Mammary epithelial cell (primary cell): ENCODE data around the gene ATOH1.

Experiments used
- CTCF ChIP-seq, 2 donors: IDR thresholded peaks in 1 of 2; conservative IDR thresholded peaks in 1 of 2; 2 replicates each; pipeline ENCODE4 v1.5.1; 2011 to 2012; ENCODE audit warnings: inconsistent platforms in 2 of 2, low read length in 2 of 2, mild to moderate bottlenecking in 2 of 2, control low read depth in 1 of 2, low read depth in 1 of 2; ENCODE audit not compliant: insufficient read depth in 1 of 2; ENCODE audit errors: extremely low read depth in 1 of 2
- EZH2 ChIP-seq: IDR thresholded peaks from 2 replicates; pipeline ENCODE4 v1.6.1; 2012; ENCODE audit warnings: low read length, inconsistent platforms, borderline replicate concordance

- TF ChIP-seq CTCF (conservative IDR thresholded peaks at IDR 0.05 in 1 of 2, IDR thresholded peaks at IDR 0.05 in 1 of 2; ENCODE audit: extremely low read depth in 1 of 2, insufficient read depth in 1 of 2, low read depth in 1 of 2, low read length in 2 of 2) = no peak
- no peak for TF ChIP-seq EZH2
Observed at GRCh38 chr4:93828332-93828994, at the start of gene ATOH1.
